Measurements from ENCODE around the gene MFGE8.

MFGE8 gene

GRCh38 chr15:88874275-88874674, 38.9 kb downstream of the MFGE8 start:
- no peak for DNase-seq (ENCODE audit: low read depth in 3 of 3)

GRCh38 chr15:88873786-88874185, 39.4 kb downstream of the MFGE8 start:
- no peak for DNase-seq (ENCODE audit: low read depth in 3 of 3)

GRCh38 chr15:88872706-88873105, 40.5 kb downstream of the MFGE8 start:
- no peak for DNase-seq (ENCODE audit: low read depth in 3 of 3)

- no peak for DNase-seq (ENCODE audit: low read depth in 3 of 3)
Measured at GRCh38 chr15:88872106-88872505, 41.1 kb downstream of the MFGE8 start.

GRCh38 chr15:88871313-88871712, 41.9 kb downstream of the MFGE8 start:
- no peak for DNase-seq (ENCODE audit: low read depth in 3 of 3)

GRCh38 chr15:88866295-88866881, 46.8 kb downstream of the MFGE8 start:
- no peak for DNase-seq (ENCODE audit: low read depth in 3 of 3)

GRCh38 chr15:88865498-88866099, 47.6 kb downstream of the MFGE8 start:
- DNase-seq (ENCODE audit: low read depth in 3 of 3), result no peak

GRCh38 chr15:88864861-88865497, 48.2 kb downstream of the MFGE8 start:
- DNase-seq (ENCODE audit: low read depth in 3 of 3), result no peak

- DNase-seq (ENCODE audit: low read depth in 3 of 3), result no peak
Measured at GRCh38 chr15:88863412-88863811, 49.8 kb downstream of the MFGE8 start.

GRCh38 chr15:88860212-88860611, 53.0 kb downstream of the MFGE8 start:
- no peak for DNase-seq (ENCODE audit: low read depth in 3 of 3)

GRCh38 chr15:88859550-88859949, 53.6 kb downstream of the MFGE8 start:
- no peak for DNase-seq (ENCODE audit: low read depth in 3 of 3)

- no peak for DNase-seq (ENCODE audit: low read depth in 3 of 3)
Measured at GRCh38 chr15:88858934-88859333, 54.2 kb downstream of the MFGE8 start.

GRCh38 chr15:88852476-88852875, 60.7 kb downstream of the MFGE8 start:
- no peak for DNase-seq (ENCODE audit: low read depth in 3 of 3)

- no peak for DNase-seq (ENCODE audit: low read depth in 3 of 3)
Measured at GRCh38 chr15:88849376-88850072, 63.7 kb downstream of the MFGE8 start.
